Endodermal cell (in vitro differentiated cells): Measurements from ENCODE around the gene ZBTB40. TPM values are rescaled to one million over a fixed set of nuclear protein-coding genes. Genes with fewer than 3 reads are reported as not detected.

ENCODE experiments used
- DNase-seq: peaks from one replicate; pipeline ENCODE4 v3.0.0-alpha.2; 2017
- H3K27ac ChIP-seq: 2 replicates; pipeline ENCODE4 v1.5.1; 2013; ENCODE audit warnings: mild to moderate bottlenecking, low read depth, low read length, moderate library complexity
- H3K27me3 ChIP-seq: 2 replicates; pipeline ENCODE4 v1.6.1; 2013; ENCODE audit warnings: mild to moderate bottlenecking, low read length, moderate library complexity; ENCODE audit not compliant: insufficient read depth, control insufficient read depth, poor library complexity, severe bottlenecking
- H3K36me3 ChIP-seq: 2 replicates; pipeline ENCODE4 v1.7.0; 2013; ENCODE audit warnings: mild to moderate bottlenecking, low read length, moderate library complexity; ENCODE audit not compliant: control insufficient read depth, insufficient read depth
- H3K4me1 ChIP-seq: one replicate; pipeline ENCODE4 v1.7.0; 2013; ENCODE audit warnings: low read length; ENCODE audit not compliant: control insufficient read depth, insufficient read depth
- H3K4me3 ChIP-seq: 2 replicates; pipeline ENCODE4 v1.5.1; 2013; ENCODE audit warnings: mild to moderate bottlenecking, low read length, moderate library complexity
- H3K9ac ChIP-seq: 2 replicates; pipeline ENCODE4 v1.6.1; 2013; ENCODE audit warnings: mild to moderate bottlenecking, low read length, moderate library complexity; ENCODE audit not compliant: poor library complexity, severe bottlenecking; ENCODE audit errors: extremely low read depth
- H3K9me3 ChIP-seq: 2 replicates; pipeline ENCODE4 v1.6.1; 2013; ENCODE audit warnings: mild to moderate bottlenecking, low read length, moderate library complexity; ENCODE audit not compliant: control insufficient read depth
- H3K27ac Mint-ChIP-seq: 2 replicates; pipeline ENCODE4 v1.8.0; 2020; ENCODE audit warnings: mixed read lengths
- H3K27me3 Mint-ChIP-seq: 2 replicates; pipeline ENCODE4 v1.8.0; 2021; ENCODE audit warnings: mild to moderate bottlenecking, mixed read lengths; ENCODE audit not compliant: insufficient read depth
- H3K36me3 Mint-ChIP-seq: 2 replicates; pipeline ENCODE4 v1.8.0; 2020; ENCODE audit warnings: low read depth, mixed read lengths
- H3K4me1 Mint-ChIP-seq: 2 replicates; pipeline ENCODE4 v1.8.0; 2020; ENCODE audit warnings: mixed read lengths
- H3K4me3 Mint-ChIP-seq: 2 replicates; pipeline ENCODE4 v1.8.0; 2020; ENCODE audit warnings: mild to moderate bottlenecking, moderate library complexity, mixed read lengths
- H3K9me3 Mint-ChIP-seq: 2 replicates; pipeline ENCODE4 v1.8.0; 2020; ENCODE audit warnings: mild to moderate bottlenecking, mixed read lengths
- WGBS, 2 experiments: methylation state at CpG; one replicate each; pipeline versions ENCODE4 v1.1.5 to v1.1.7; 2013; ENCODE audit warnings: missing lambda C conversion rate in 2 of 2, mixed read lengths in 1 of 2; ENCODE audit not compliant: insufficient coverage in 1 of 2, insufficient read length in 1 of 2; 5-methylcytosine and 5-hydroxymethylcytosine counted together
- total RNA-seq, 2 donors: library from RNA; stranded (reverse); fragmentation: NEBNext Ultra II Directional in 1 of 2; extraction: Animal tissue kit (Norgen Biotek cat#: 25700) in 1 of 2; gene quantifications; 2 replicates in 1 of 2; 3 replicates in 1 of 2; pipeline ENCODE4 v1.2.1, GENCODE V29; 2021
- TF ChIP-seq, protein P1 (sequence below): fragments of 200-600 bp; sonication (generic); conservative IDR thresholded peaks from 2 replicates; pipeline ENCODE4 v1.5.0; 2021; ENCODE audit warnings: antibody characterized with exemption, mild to moderate bottlenecking

The ZBTB40 gene
- total RNA-seq, 2 donors from 2014 or later = 18.5 to 29.7 TPM

GRCh38 chr1:22491995-22492715 lies 40.5 kb downstream of the ZBTB40 start:
- 89 to 100% methylated on average over 4 to 8 of the region's 10 CpGs for WGBS, 2 experiments

GRCh38 chr1:22494144-22494543 lies 42.5 kb downstream of the ZBTB40 start:
- no peak overlapping the region for H3K27ac Mint-ChIP-seq

More at GRCh38 chr1:22491995-22492715, 40.5 kb downstream of the ZBTB40 start:
- Mint-ChIP-seq H3K27me3 (no peaks in the 10 kb centered on the region), H3K27ac (peak overlapping the region; percentile 57), H3K36me3 (peaks cover 38% of the 10 kb centered on the region), H3K9me3 (no peaks in the 10 kb centered on the region), H3K4me3 (no peak overlapping the region), H3K4me1 (peaks cover 26% of the 10 kb centered on the region)
- Histone ChIP-seq H3K4me1 (peaks cover 11% of the 10 kb centered on the region), H3K27ac (no peak overlapping the region), H3K9ac (no peak overlapping the region), H3K36me3 (peaks cover 31% of the 10 kb centered on the region), H3K4me3 (no peak overlapping the region), H3K27me3 (no peaks in the 10 kb centered on the region), H3K9me3 (no peaks in the 10 kb centered on the region)
- no peak for DNase-seq
- TF ChIP-seq, protein P1, sequence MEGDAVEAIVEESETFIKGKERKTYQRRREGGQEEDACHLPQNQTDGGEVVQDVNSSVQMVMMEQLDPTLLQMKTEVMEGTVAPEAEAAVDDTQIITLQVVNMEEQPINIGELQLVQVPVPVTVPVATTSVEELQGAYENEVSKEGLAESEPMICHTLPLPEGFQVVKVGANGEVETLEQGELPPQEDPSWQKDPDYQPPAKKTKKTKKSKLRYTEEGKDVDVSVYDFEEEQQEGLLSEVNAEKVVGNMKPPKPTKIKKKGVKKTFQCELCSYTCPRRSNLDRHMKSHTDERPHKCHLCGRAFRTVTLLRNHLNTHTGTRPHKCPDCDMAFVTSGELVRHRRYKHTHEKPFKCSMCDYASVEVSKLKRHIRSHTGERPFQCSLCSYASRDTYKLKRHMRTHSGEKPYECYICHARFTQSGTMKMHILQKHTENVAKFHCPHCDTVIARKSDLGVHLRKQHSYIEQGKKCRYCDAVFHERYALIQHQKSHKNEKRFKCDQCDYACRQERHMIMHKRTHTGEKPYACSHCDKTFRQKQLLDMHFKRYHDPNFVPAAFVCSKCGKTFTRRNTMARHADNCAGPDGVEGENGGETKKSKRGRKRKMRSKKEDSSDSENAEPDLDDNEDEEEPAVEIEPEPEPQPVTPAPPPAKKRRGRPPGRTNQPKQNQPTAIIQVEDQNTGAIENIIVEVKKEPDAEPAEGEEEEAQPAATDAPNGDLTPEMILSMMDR = no peak

GRCh38 chr1:22494943-22495579 lies 43.4 kb downstream of the ZBTB40 start:
- TF ChIP-seq, protein P1 = no peak
- DNase-seq = no peak
- Histone ChIP-seq H3K36me3 (peaks cover 28% of the 10 kb centered on the region), H3K27me3 (no peaks in the 10 kb centered on the region), H3K4me1 (peaks cover 21% of the 10 kb centered on the region), H3K27ac (no peak overlapping the region), H3K9ac (no peak overlapping the region), H3K9me3 (no peaks in the 10 kb centered on the region), H3K4me3 (no peak overlapping the region)
- Mint-ChIP-seq H3K27me3 (peaks cover 4% of the 10 kb centered on the region), H3K4me1 (peaks cover 50% of the 10 kb centered on the region), H3K36me3 (peaks cover 40% of the 10 kb centered on the region), H3K9me3 (no peaks in the 10 kb centered on the region), H3K4me3 (no peak overlapping the region), H3K27ac (no peak overlapping the region)
- 95 to 100% methylated on average over 3 to 6 of the region's 6 CpGs for WGBS, 2 experiments

More at GRCh38 chr1:22494144-22494543, 42.5 kb downstream of the ZBTB40 start:
- Mint-ChIP-seq H3K36me3 (peaks cover 40% of the 10 kb centered on the region), H3K4me1 (peaks cover 44% of the 10 kb centered on the region), H3K9me3 (no peaks in the 10 kb centered on the region), H3K27me3 (peaks cover 4% of the 10 kb centered on the region), H3K4me3 (no peak overlapping the region)
- peaks cover 31% of the 10 kb centered on the region for H3K36me3 ChIP-seq
- peaks cover 27% of the 10 kb centered on the region for H3K4me1 ChIP-seq
- H3K9me3 ChIP-seq = no peaks in the 10 kb centered on the region
- H3K27ac ChIP-seq = no peak overlapping the region
- H3K27me3 ChIP-seq = no peaks in the 10 kb centered on the region
- WGBS, 2 experiments = 95 to 100% methylated on average over 2 of the region's 2 CpGs
- TF ChIP-seq, protein P1 = no peak
- H3K9ac ChIP-seq = no peak overlapping the region
- H3K4me3 ChIP-seq = no peak overlapping the region
- no peak for DNase-seq
